Measurements from ENCODE around the gene RNF167. TPM values are rescaled to one million over a fixed set of nuclear protein-coding genes. Genes with fewer than 3 reads are reported as not detected.

The RNF167 gene
- 97.4 and 106 TPM in 2 replicates for total RNA-seq
- long read RNA-seq, partial matches to known transcripts: 2 of 10 reads
- long read RNA-seq, other reads (novel, unspliced or antisense): 6 of 10 reads

DNA sequence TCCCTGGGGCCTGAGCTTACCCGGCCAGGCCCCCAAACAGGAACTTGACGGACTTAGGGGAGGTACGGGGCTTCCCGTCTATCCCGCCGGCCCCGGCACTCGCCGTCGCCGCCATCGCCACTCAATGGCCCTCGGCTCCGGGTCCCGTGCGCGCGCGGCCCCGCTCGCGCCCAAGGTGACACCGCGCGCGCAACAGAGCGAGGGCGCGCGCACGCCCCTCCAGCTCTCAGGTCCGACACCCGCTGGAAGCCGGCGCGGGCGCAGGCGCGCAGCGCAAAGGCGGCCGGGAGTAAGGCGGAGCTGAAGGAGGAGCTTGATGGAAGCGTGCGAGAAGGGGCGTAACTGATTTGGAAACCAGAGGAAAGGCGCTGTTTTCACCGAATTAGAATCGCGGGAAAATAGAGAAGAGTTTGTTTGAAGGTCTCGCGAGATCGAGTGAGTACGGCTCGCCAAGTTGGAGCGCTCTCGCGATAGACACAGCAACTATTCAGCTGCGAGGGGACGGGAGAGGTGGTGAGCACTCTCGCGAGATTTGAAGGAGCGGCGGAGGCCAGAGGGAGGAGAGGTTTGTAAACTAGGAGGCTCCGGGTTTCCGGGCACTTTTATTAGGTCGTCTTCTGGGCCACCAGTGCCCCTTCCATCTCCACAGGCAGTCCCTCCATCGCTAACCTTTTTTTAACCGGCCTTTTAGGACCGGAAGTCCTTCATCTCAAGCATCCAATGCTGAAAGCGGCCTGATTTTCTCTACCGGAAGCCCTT lies at the start of gene RNF167, which contains the start of gene SLC25A11:
Gene RNF167 (plus strand): TSS at position 473 of the 759 bp plus-strand sequence. CDS start 642 bp downstream, outside the sequence.
Gene SLC25A11 (minus strand): TSS at position 251 of the 759 bp plus-strand sequence. CDS start 136 bp downstream, at position 115.
- Mint-ChIP-seq H3K27ac (peak within 1 kb of the TSS; percentile 99), H3K9me3 (ENCODE audit: low read depth) (no peaks in the 10 kb centered on the region), H3K36me3 (ENCODE audit: insufficient read depth) (peaks cover 7% of the 10 kb centered on the region), H3K27me3 (no peaks in the 10 kb centered on the region), H3K4me1 (ENCODE audit: low read depth) (peaks cover 21% of the 10 kb centered on the region), H3K4me3 (ENCODE audit: low read depth) (peak within 1 kb of the TSS; percentile 85)
- TF ChIP-seq, protein P1, sequence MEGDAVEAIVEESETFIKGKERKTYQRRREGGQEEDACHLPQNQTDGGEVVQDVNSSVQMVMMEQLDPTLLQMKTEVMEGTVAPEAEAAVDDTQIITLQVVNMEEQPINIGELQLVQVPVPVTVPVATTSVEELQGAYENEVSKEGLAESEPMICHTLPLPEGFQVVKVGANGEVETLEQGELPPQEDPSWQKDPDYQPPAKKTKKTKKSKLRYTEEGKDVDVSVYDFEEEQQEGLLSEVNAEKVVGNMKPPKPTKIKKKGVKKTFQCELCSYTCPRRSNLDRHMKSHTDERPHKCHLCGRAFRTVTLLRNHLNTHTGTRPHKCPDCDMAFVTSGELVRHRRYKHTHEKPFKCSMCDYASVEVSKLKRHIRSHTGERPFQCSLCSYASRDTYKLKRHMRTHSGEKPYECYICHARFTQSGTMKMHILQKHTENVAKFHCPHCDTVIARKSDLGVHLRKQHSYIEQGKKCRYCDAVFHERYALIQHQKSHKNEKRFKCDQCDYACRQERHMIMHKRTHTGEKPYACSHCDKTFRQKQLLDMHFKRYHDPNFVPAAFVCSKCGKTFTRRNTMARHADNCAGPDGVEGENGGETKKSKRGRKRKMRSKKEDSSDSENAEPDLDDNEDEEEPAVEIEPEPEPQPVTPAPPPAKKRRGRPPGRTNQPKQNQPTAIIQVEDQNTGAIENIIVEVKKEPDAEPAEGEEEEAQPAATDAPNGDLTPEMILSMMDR (IDR thresholded peaks at IDR 0.05; ENCODE audit: unreplicated experiment): no peak
- DNase-seq (ENCODE audit: low spot score, unreplicated experiment): peak; percentile 80

- DNase-seq (ENCODE audit: low spot score, unreplicated experiment): no peak
- Mint-ChIP-seq H3K9me3 (ENCODE audit: low read depth) (no peaks in the 10 kb centered on the region), H3K27me3 (no peaks in the 10 kb centered on the region), H3K36me3 (ENCODE audit: insufficient read depth) (peaks cover 14% of the 10 kb centered on the region), H3K4me3 (ENCODE audit: low read depth) (no peak overlapping the region), H3K27ac (no peak overlapping the region), H3K4me1 (ENCODE audit: low read depth) (no peaks in the 10 kb centered on the region)
- TF ChIP-seq, protein P1 (IDR thresholded peaks at IDR 0.05; ENCODE audit: unreplicated experiment): no peak
Observed at GRCh38 chr17:4891411-4892410, 48.4 kb upstream of the RNF167 start.

GRCh38 chr17:4892499-4893221 lies 47.4 kb upstream of the RNF167 start:
- DNase-seq (ENCODE audit: low spot score, unreplicated experiment): no peak
- no peak overlapping the region for H3K27ac Mint-ChIP-seq
- no peaks in the 10 kb centered on the region for H3K4me1 Mint-ChIP-seq (ENCODE audit: low read depth)
- H3K9me3 Mint-ChIP-seq (ENCODE audit: low read depth): no peaks in the 10 kb centered on the region
- peaks cover 10% of the 10 kb centered on the region for H3K36me3 Mint-ChIP-seq (ENCODE audit: insufficient read depth)
- no peaks in the 10 kb centered on the region for H3K27me3 Mint-ChIP-seq
- H3K4me3 Mint-ChIP-seq (ENCODE audit: low read depth): no peak overlapping the region
- TF ChIP-seq, protein P1 (IDR thresholded peaks at IDR 0.05; ENCODE audit: unreplicated experiment): no peak

DNA sequence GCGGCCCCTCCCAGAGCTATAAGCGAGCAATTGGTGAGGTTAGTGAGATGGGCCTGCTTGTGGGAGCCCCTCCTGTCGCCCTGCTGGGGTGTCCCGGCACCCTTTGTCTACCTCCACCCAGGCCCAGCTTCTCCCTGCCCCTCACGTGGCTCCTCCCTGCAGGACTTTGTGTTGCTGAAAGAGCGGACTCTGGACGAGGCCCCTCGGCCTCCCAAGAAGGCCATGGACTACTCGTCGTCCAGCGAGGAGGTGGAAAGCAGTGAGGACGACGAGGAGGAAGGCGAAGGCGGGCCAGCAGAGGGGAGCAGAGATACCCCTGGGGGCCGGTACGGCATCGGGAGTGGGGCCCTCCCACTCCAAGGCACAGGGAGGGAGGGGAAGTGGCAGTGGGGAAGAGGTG lies 46.8 kb upstream of the RNF167 start:
- TF ChIP-seq, protein P1 (IDR thresholded peaks at IDR 0.05; ENCODE audit: unreplicated experiment): no peak
- H3K9me3 Mint-ChIP-seq (ENCODE audit: low read depth): no peaks in the 10 kb centered on the region
- H3K27ac Mint-ChIP-seq: no peak overlapping the region
- no peak overlapping the region for H3K4me3 Mint-ChIP-seq (ENCODE audit: low read depth)
- peaks cover 10% of the 10 kb centered on the region for H3K36me3 Mint-ChIP-seq (ENCODE audit: insufficient read depth)
- DNase-seq (ENCODE audit: low spot score, unreplicated experiment): no peak
- H3K4me1 Mint-ChIP-seq (ENCODE audit: low read depth): no peaks in the 10 kb centered on the region
- no peaks in the 10 kb centered on the region for H3K27me3 Mint-ChIP-seq

All from progenitor cell of endocrine pancreas (in vitro differentiated cells).